Measurements from ENCODE around the gene POLR3GL.
"Not testable (repeated sequence)": the region's sequence is repeated elsewhere in the genome, so short reads cannot be mapped to it uniquely, and the experiment has no call there.

Gene POLR3GL

GRCh38 chr1:145964328-145965118 is at the start of gene POLR3GL, which contains the start of gene ANKRD34A:
Gene POLR3GL (plus strand): TSS chr1:145964690. CDS start chr1:145974866, 10,176 bp downstream.
Gene ANKRD34A (minus strand): TSS chr1:145964575. CDS start chr1:145961759, 2,816 bp downstream.
- Histone ChIP-seq H3K4me1 (ENCODE audit: control insufficient read depth, insufficient read depth, low read length) (peaks cover 41% of the 10 kb centered on the region), H3K27ac (ENCODE audit: low read length) (peak within 1 kb of the TSS; percentile 74), H3K9ac (ENCODE audit: low read length in 2 of 2) (peak within 1 kb of the TSS; percentile 88 to 89), H3K27me3 (ENCODE audit: control insufficient read depth in 1 of 2, insufficient read depth in 2 of 2, low read length in 2 of 2) (no peaks in the 10 kb centered on the region), H3K36me3 (ENCODE audit: control insufficient read depth in 2 of 2, insufficient read depth in 2 of 2, low read length in 2 of 2) (no peaks in the 10 kb centered on the region), H3K4me3 (ENCODE audit: low read length in 2 of 2) (peak within 1 kb of the TSS; percentile 88), H3K9me3 (ENCODE audit: control insufficient read depth in 2 of 2, low read length in 2 of 2) (peaks cover 0 to 6% of the 10 kb centered on the region in 2 donors)

GRCh38 chr1:145916745-145917144 is 47.7 kb upstream of the POLR3GL start:
- peak overlapping the region in 1 of 2 donors; percentile 9 for H3K4me3 ChIP-seq (ENCODE audit: low read length in 2 of 2)
- peaks cover 28% of the 10 kb centered on the region for H3K4me1 ChIP-seq (ENCODE audit: control insufficient read depth, insufficient read depth, low read length)
- H3K36me3 ChIP-seq (ENCODE audit: control insufficient read depth in 2 of 2, insufficient read depth in 2 of 2, low read length in 2 of 2), result peaks cover 14 to 21% of the 10 kb centered on the region in 2 donors
- H3K27me3 ChIP-seq (ENCODE audit: control insufficient read depth in 1 of 2, insufficient read depth in 2 of 2, low read length in 2 of 2), result no peaks in the 10 kb centered on the region
- no peak overlapping the region for H3K9ac ChIP-seq (ENCODE audit: low read length in 2 of 2)
- no peaks in the 10 kb centered on the region for H3K9me3 ChIP-seq (ENCODE audit: control insufficient read depth in 2 of 2, low read length in 2 of 2)
- H3K27ac ChIP-seq (ENCODE audit: low read length), result no peak overlapping the region

GRCh38 chr1:145917595-145917994 is 46.9 kb upstream of the POLR3GL start:
- Histone ChIP-seq H3K27ac (ENCODE audit: low read length) (peak overlapping the region; percentile 84), H3K4me1 (ENCODE audit: control insufficient read depth, insufficient read depth, low read length) (peaks cover 28% of the 10 kb centered on the region), H3K27me3 (ENCODE audit: control insufficient read depth in 1 of 2, insufficient read depth in 2 of 2, low read length in 2 of 2) (no peaks in the 10 kb centered on the region), H3K36me3 (ENCODE audit: control insufficient read depth in 2 of 2, insufficient read depth in 2 of 2, low read length in 2 of 2) (peaks cover 7 to 16% of the 10 kb centered on the region in 2 donors), H3K9me3 (ENCODE audit: control insufficient read depth in 2 of 2, low read length in 2 of 2) (no peaks in the 10 kb centered on the region), H3K4me3 (ENCODE audit: low read length in 2 of 2) (peak overlapping the region; percentile 98 to 99), H3K9ac (ENCODE audit: low read length in 2 of 2) (peak overlapping the region; percentile 90 to 97)

- H3K27ac ChIP-seq (ENCODE audit: low read length), result peak within 1 kb of the TSS; percentile 84
- no peaks in the 10 kb centered on the region for H3K9me3 ChIP-seq (ENCODE audit: control insufficient read depth in 2 of 2, low read length in 2 of 2)
- H3K36me3 ChIP-seq (ENCODE audit: control insufficient read depth in 2 of 2, insufficient read depth in 2 of 2, low read length in 2 of 2), result peaks cover 7 to 16% of the 10 kb centered on the region in 2 donors
- H3K4me1 ChIP-seq (ENCODE audit: control insufficient read depth, insufficient read depth, low read length), result peaks cover 28% of the 10 kb centered on the region
- H3K4me3 ChIP-seq (ENCODE audit: low read length in 2 of 2), result peak within 1 kb of the TSS; percentile 98 to 99
- H3K9ac ChIP-seq (ENCODE audit: low read length in 2 of 2), result peak within 1 kb of the TSS; percentile 90 to 97
- no peaks in the 10 kb centered on the region for H3K27me3 ChIP-seq (ENCODE audit: control insufficient read depth in 1 of 2, insufficient read depth in 2 of 2, low read length in 2 of 2)
These were observed 46.1 kb upstream of the POLR3GL start, which contains the start of gene PEX11B for GRCh38 chr1:145918144-145918991. Gene PEX11B (minus strand): TSS chr1:145918717. CDS start chr1:145918688, 29 bp downstream.

GRCh38 chr1:145918992-145919939 is 45.2 kb upstream of the POLR3GL start:
- Histone ChIP-seq H3K27me3 (ENCODE audit: control insufficient read depth in 1 of 2, insufficient read depth in 2 of 2, low read length in 2 of 2) (no peaks in the 10 kb centered on the region), H3K9ac (ENCODE audit: low read length in 2 of 2) (peak overlapping the region; percentile 90 to 97), H3K4me3 (ENCODE audit: low read length in 2 of 2) (peak overlapping the region; percentile 98 to 99), H3K9me3 (ENCODE audit: control insufficient read depth in 2 of 2, low read length in 2 of 2) (no peaks in the 10 kb centered on the region), H3K4me1 (ENCODE audit: control insufficient read depth, insufficient read depth, low read length) (peaks cover 28% of the 10 kb centered on the region), H3K36me3 (ENCODE audit: control insufficient read depth in 2 of 2, insufficient read depth in 2 of 2, low read length in 2 of 2) (peaks cover 9 to 12% of the 10 kb centered on the region in 2 donors), H3K27ac (ENCODE audit: low read length) (peak overlapping the region; percentile 84)

GRCh38 chr1:145920297-145920696 is 44.2 kb upstream of the POLR3GL start:
- Histone ChIP-seq H3K36me3 (ENCODE audit: control insufficient read depth in 2 of 2, insufficient read depth in 2 of 2, low read length in 2 of 2) (peaks cover 6 to 12% of the 10 kb centered on the region in 2 donors), H3K4me1 (ENCODE audit: control insufficient read depth, insufficient read depth, low read length) (peaks cover 28% of the 10 kb centered on the region)
- not testable (repeated sequence) for H3K9ac ChIP-seq (ENCODE audit: low read length in 2 of 2); H3K4me3 ChIP-seq (ENCODE audit: low read length in 2 of 2); H3K27me3 ChIP-seq (ENCODE audit: control insufficient read depth in 1 of 2, insufficient read depth in 2 of 2, low read length in 2 of 2); H3K9me3 ChIP-seq (ENCODE audit: control insufficient read depth in 2 of 2, low read length in 2 of 2); H3K27ac ChIP-seq (ENCODE audit: low read length)

GRCh38 chr1:145922266-145922665 is 42.2 kb upstream of the POLR3GL start:
- H3K27ac ChIP-seq (ENCODE audit: low read length), result no peak overlapping the region
- H3K27me3 ChIP-seq (ENCODE audit: control insufficient read depth in 1 of 2, insufficient read depth in 2 of 2, low read length in 2 of 2), result no peaks in the 10 kb centered on the region
- H3K4me3 ChIP-seq (ENCODE audit: low read length in 2 of 2), result no peak overlapping the region
- peaks cover 35% of the 10 kb centered on the region for H3K4me1 ChIP-seq (ENCODE audit: control insufficient read depth, insufficient read depth, low read length)
- H3K9ac ChIP-seq (ENCODE audit: low read length in 2 of 2), result no peak overlapping the region
- no peaks in the 10 kb centered on the region for H3K9me3 ChIP-seq (ENCODE audit: control insufficient read depth in 2 of 2, low read length in 2 of 2)
- peaks cover 2 to 10% of the 10 kb centered on the region in 2 donors for H3K36me3 ChIP-seq (ENCODE audit: control insufficient read depth in 2 of 2, insufficient read depth in 2 of 2, low read length in 2 of 2)

- peaks cover 2 to 7% of the 10 kb centered on the region in 2 donors for H3K36me3 ChIP-seq (ENCODE audit: control insufficient read depth in 2 of 2, insufficient read depth in 2 of 2, low read length in 2 of 2)
- no peaks in the 10 kb centered on the region for H3K27me3 ChIP-seq (ENCODE audit: control insufficient read depth in 1 of 2, insufficient read depth in 2 of 2, low read length in 2 of 2)
- peak overlapping the region; percentile 97 to 98 for H3K9ac ChIP-seq (ENCODE audit: low read length in 2 of 2)
- peak overlapping the region; percentile 96 for H3K27ac ChIP-seq (ENCODE audit: low read length)
- H3K4me3 ChIP-seq (ENCODE audit: low read length in 2 of 2), result peak overlapping the region; percentile 89 to 90
- no peaks in the 10 kb centered on the region for H3K9me3 ChIP-seq (ENCODE audit: control insufficient read depth in 2 of 2, low read length in 2 of 2)
- H3K4me1 ChIP-seq (ENCODE audit: control insufficient read depth, insufficient read depth, low read length), result peaks cover 17% of the 10 kb centered on the region
These were observed 37.8 kb upstream of the POLR3GL start for GRCh38 chr1:145926686-145927062.

GRCh38 chr1:145927063-145927886 is 37.2 kb upstream of the POLR3GL start, which contains the start of gene RBM8A:
Gene RBM8A (minus strand): TSS chr1:145927484. CDS start chr1:145927426, 58 bp downstream.
- H3K27ac ChIP-seq (ENCODE audit: low read length), result peak within 1 kb of the TSS; percentile 96

More at GRCh38 chr1:145927063-145927886, 37.2 kb upstream of the POLR3GL start, which contains the start of gene RBM8A:
- Histone ChIP-seq H3K9me3 (ENCODE audit: control insufficient read depth in 2 of 2, low read length in 2 of 2) (no peaks in the 10 kb centered on the region), H3K4me3 (ENCODE audit: low read length in 2 of 2) (peak within 1 kb of the TSS; percentile 89 to 90), H3K4me1 (ENCODE audit: control insufficient read depth, insufficient read depth, low read length) (peaks cover 17% of the 10 kb centered on the region), H3K9ac (ENCODE audit: low read length in 2 of 2) (peak within 1 kb of the TSS; percentile 97 to 98), H3K36me3 (ENCODE audit: control insufficient read depth in 2 of 2, insufficient read depth in 2 of 2, low read length in 2 of 2) (peaks cover 2 to 7% of the 10 kb centered on the region in 2 donors), H3K27me3 (ENCODE audit: control insufficient read depth in 1 of 2, insufficient read depth in 2 of 2, low read length in 2 of 2) (no peaks in the 10 kb centered on the region)
